NCI-H2196 treated with DMSO at 0.1 percent for 48 hours (cell line): Measurements from ENCODE around the gene MUC5B.

ENCODE experiments used
- DNase-seq: peaks from one replicate; lab custom pipeline; 2025; ENCODE audit not compliant: unreplicated experiment; lab: John Stamatoyannopoulos, UW

The MUC5B gene

GRCh38 chr11:1218788-1219445 lies 3.9 kb upstream of the MUC5B start:
- no peak for DNase-seq

- no peak for DNase-seq
Measured at GRCh38 chr11:1219446-1219833, 3.4 kb upstream of the MUC5B start.

- DNase-seq, result no peak
Measured at GRCh38 chr11:1219834-1220815, 2.7 kb upstream of the MUC5B start.

- no peak for DNase-seq
Measured at GRCh38 chr11:1220941-1221721, 1.7 kb upstream of the MUC5B start.

GRCh38 chr11:1221848-1222311 lies 986 bp upstream of the MUC5B start:
- DNase-seq, result no peak

GRCh38 chr11:1223346-1224110 lies 662 bp downstream of the MUC5B start:
- no peak for DNase-seq

GRCh38 chr11:1224111-1224490 lies 1.2 kb downstream of the MUC5B start:
- DNase-seq, result no peak

GRCh38 chr11:1224491-1225385 lies 1.9 kb downstream of the MUC5B start:
- DNase-seq, result no peak

- no peak for DNase-seq
Measured at GRCh38 chr11:1225386-1226225, 2.7 kb downstream of the MUC5B start.

GRCh38 chr11:1226226-1226985 lies 3.5 kb downstream of the MUC5B start:
- DNase-seq, result no peak

- no peak for DNase-seq
Measured at GRCh38 chr11:1226986-1227550, 4.2 kb downstream of the MUC5B start.

- no peak for DNase-seq
Measured at GRCh38 chr11:1227551-1228100, 4.8 kb downstream of the MUC5B start.

- no peak for DNase-seq
Measured at GRCh38 chr11:1228101-1228821, 5.4 kb downstream of the MUC5B start.

GRCh38 chr11:1228921-1229451 lies 6.1 kb downstream of the MUC5B start:
- no peak for DNase-seq

- DNase-seq, result no peak
Measured at GRCh38 chr11:1229471-1230120, 6.7 kb downstream of the MUC5B start.

GRCh38 chr11:1230121-1230455 lies 7.2 kb downstream of the MUC5B start:
- no peak for DNase-seq
